Stimulated activated CD8-positive, alpha-beta memory T cell treated with anti-CD3 and anti-CD28 coated beads, Interleukin-4, amount 100 ng/mL, for 4 hours (primary cell): ENCODE measurements around the gene CNST.
"Not testable (repeated sequence)": the region's sequence is repeated elsewhere in the genome, so short reads cannot be mapped to it uniquely, and the experiment has no call there.

Source experiments
- DNase-seq, 2 donors: peaks; one replicate each; pipeline ENCODE4 v3.0.0-alpha.2; 2020; ENCODE audit warnings: low read depth in 2 of 2, low spot score in 1 of 2

Gene CNST

DNA sequence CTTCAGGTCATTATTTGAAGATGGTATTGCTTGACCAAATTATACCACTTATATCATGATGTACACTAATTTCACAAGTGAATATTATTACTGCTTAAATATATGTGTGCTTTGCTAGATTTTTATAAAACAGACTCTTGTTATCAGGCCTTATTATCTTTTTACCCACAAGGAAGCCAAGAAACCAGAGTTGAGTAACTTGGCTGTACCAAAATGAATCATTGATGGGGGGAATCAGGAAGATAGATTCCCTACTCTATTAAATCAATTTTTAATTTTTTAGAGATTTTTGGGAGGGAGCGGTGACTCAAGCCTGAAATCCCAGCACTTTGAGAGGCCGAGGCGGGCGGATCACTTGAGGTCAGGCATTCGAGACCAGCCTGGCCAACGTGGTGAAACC is 141.9 kb downstream of the CNST start:
- no peak for DNase-seq

- no peak for DNase-seq
Observed at GRCh38 chr1:246709196-246709595, 142.9 kb downstream of the CNST start.

- DNase-seq: no peak
Observed at GRCh38 chr1:246709835-246710234, 143.6 kb downstream of the CNST start.

DNA sequence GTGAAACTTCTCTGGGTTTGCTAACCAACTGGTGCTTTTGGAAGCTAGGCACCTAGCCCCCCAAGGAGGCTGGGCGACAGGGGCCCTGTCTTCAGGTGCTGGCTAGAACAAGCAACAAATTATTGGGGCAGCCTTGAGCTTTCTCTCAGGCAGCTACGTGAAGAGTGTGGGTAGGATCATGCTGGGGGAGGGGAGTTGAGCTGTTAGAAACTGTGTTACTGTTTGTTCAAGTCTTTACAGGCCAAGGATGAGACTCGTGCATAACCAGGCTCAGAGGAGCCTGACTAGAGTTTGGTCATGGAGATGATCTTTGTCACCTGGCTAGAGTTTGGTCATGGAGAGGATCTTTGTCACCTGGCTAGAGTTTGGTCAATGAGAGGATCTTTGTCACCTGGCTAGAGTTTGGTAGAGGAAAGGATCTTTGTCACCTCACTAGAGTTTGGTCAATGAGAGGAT is 145.3 kb downstream of the CNST start:
- no peak for DNase-seq

GRCh38 chr1:246712428-246712827 is 146.2 kb downstream of the CNST start:
- not testable (repeated sequence) for DNase-seq
